T47D (cell line): ENCODE data around the gene DAB2IP.
"Not testable (repeated sequence)": the region's sequence is repeated elsewhere in the genome, so short reads cannot be mapped to it uniquely, and the experiment has no call there.

ENCODE experiments used
- DNase-seq, 2 experiments: peaks; one replicate each; pipeline versions ENCODE4 v3.0.0 to v3.0.0-alpha.2; 2011 to 2012; ENCODE audit warnings: low read depth in 1 of 2, low spot score in 1 of 2
- JUND ChIP-seq: IDR thresholded peaks from 2 replicates; pipeline ENCODE4 v1.6.1; 2012; ENCODE audit warnings: low read depth
- in situ Hi-C: cut with HindIII; loops from 2 replicates; pipeline ENCODE4 v1.10.0; 2016; ENCODE audit warnings: low sequenced_read_pairs, low pct_unique_long_range_greater_than_20kb

DAB2IP gene

GRCh38 chr9:121641224-121641611, 10.2 kb upstream of the DAB2IP start:
- DNase-seq = no peak
- in situ Hi-C loops = no loop called here
- TF ChIP-seq JUND = no peak

GRCh38 chr9:121642758-121643157, 8.7 kb upstream of the DAB2IP start:
- TF ChIP-seq JUND = no peak
- no peak for DNase-seq
- in situ Hi-C loops = no loop called here

- in situ Hi-C loops = no loop called here
- no peak for TF ChIP-seq JUND
- no peak for DNase-seq
These were observed 8.0 kb upstream of the DAB2IP start for GRCh38 chr9:121643473-121643872.

GRCh38 chr9:121644040-121644439, 7.4 kb upstream of the DAB2IP start:
- DNase-seq, in situ Hi-C loops: not testable (repeated sequence)

GRCh38 chr9:121645003-121645402, 6.4 kb upstream of the DAB2IP start:
- DNase-seq = no peak
- no peak for TF ChIP-seq JUND
- in situ Hi-C loops = no loop called here

- no peak for TF ChIP-seq JUND
- no peak for DNase-seq
- in situ Hi-C loops = no loop called here
These were observed 5.3 kb upstream of the DAB2IP start for GRCh38 chr9:121645853-121646807.

GRCh38 chr9:121646992-121647391, 4.4 kb upstream of the DAB2IP start:
- no peak for DNase-seq
- in situ Hi-C loops = no loop called here
- TF ChIP-seq JUND = no peak

- no peak for TF ChIP-seq JUND
- in situ Hi-C loops = no loop called here
- no peak for DNase-seq
These were observed 3.3 kb upstream of the DAB2IP start for GRCh38 chr9:121648172-121648571.

GRCh38 chr9:121648799-121649198, 2.6 kb upstream of the DAB2IP start:
- in situ Hi-C loops = no loop called here
- DNase-seq = no peak
- TF ChIP-seq JUND = no peak

GRCh38 chr9:121649476-121650216, 1.8 kb upstream of the DAB2IP start:
- DNase-seq = no peak
- no peak for TF ChIP-seq JUND
- in situ Hi-C loops = no loop called here

- TF ChIP-seq JUND = no peak
- in situ Hi-C loops = no loop called here
- peak in 1 of 2 experiments; percentile 40 for DNase-seq
These were observed 1.0 kb upstream of the DAB2IP start for GRCh38 chr9:121650217-121651007.

- TF ChIP-seq JUND = no peak
- in situ Hi-C loops = no loop called here
- no peak for DNase-seq
These were observed 483 bp upstream of the DAB2IP start for GRCh38 chr9:121651008-121651294.
